ENCODE measurements around the gene UQCR10.

- no peak for TF ChIP-seq CTCF (IDR thresholded peaks at IDR 0.05)
- peak in 1 of 2 donors; percentile 85 for TF ChIP-seq POLR2AphosphoS5 (IDR thresholded peaks at IDR 0.05; ENCODE audit: insufficient read depth in 1 of 2, low read depth in 1 of 2)
- TF ChIP-seq POLR2A (IDR thresholded peaks at IDR 0.05): no peak
These were observed 22.3 kb upstream of the UQCR10 start for GRCh38 chr22:29744902-29745301.
